ENCODE measurements around the gene SYNGR3. TPM values are rescaled to one million over a fixed set of nuclear protein-coding genes. Genes with fewer than 3 reads are reported as not detected.
A peak's percentile ranks its signal among the peaks of the same experiment; 100 is the strongest.

Gene SYNGR3
- total RNA-seq, 2 experiments from 2014 or later, result 11.9 to 12.4 TPM

GRCh38 chr16:1973461-1974156 is 16.2 kb upstream of the SYNGR3 start:
- POLR2A ChIA-PET, result interaction anchor here (1.0 kb wide), 1 partner anchor 8 kb away, joined by 4 read pairs; the partner anchor contains the start of gene RPS2
- no peak for DNase-seq
- no peaks in the 10 kb centered on the region for H3K27me3 Mint-ChIP-seq
- H3K4me1 Mint-ChIP-seq (ENCODE audit: low read depth), result peaks cover 20% of the 10 kb centered on the region
- no peaks in the 10 kb centered on the region for H3K9me3 Mint-ChIP-seq
- intact Hi-C loops (cut with micrococcal nuclease), result no loop called here
- CTCF ChIA-PET, result no interaction called here
- peak overlapping the region; percentile 20 for H3K4me3 Mint-ChIP-seq
- no peak overlapping the region for H3K27ac Mint-ChIP-seq
- peaks cover 35% of the 10 kb centered on the region for H3K36me3 Mint-ChIP-seq

GRCh38 chr16:1974157-1975070 is 15.4 kb upstream of the SYNGR3 start:
- H3K27me3 Mint-ChIP-seq, result no peaks in the 10 kb centered on the region
- CTCF ChIA-PET, result no interaction called here
- H3K4me1 Mint-ChIP-seq (ENCODE audit: low read depth), result peaks cover 20% of the 10 kb centered on the region
- no peak overlapping the region for H3K4me3 Mint-ChIP-seq
- peaks cover 38% of the 10 kb centered on the region for H3K36me3 Mint-ChIP-seq
- no peaks in the 10 kb centered on the region for H3K9me3 Mint-ChIP-seq
- intact Hi-C loops (cut with micrococcal nuclease), result no loop called here
- POLR2A ChIA-PET, result interaction anchor here (0.8 to 1.0 kb wide), 2 partner anchors 9 to 10 kb away, joined by 3 to 4 read pairs; partner anchors contain the start of gene RPS2
- no peak for DNase-seq
- no peak overlapping the region for H3K27ac Mint-ChIP-seq

- Mint-ChIP-seq H3K27me3 (peaks cover 3% of the 10 kb centered on the region), H3K27ac (no peak overlapping the region), H3K4me3 (no peak overlapping the region), H3K9me3 (no peaks in the 10 kb centered on the region), H3K4me1 (ENCODE audit: low read depth) (peaks cover 20% of the 10 kb centered on the region), H3K36me3 (peaks cover 39% of the 10 kb centered on the region)
- intact Hi-C loops (cut with micrococcal nuclease), result no loop called here
- ChIA-PET CTCF (no interaction called here), POLR2A (interaction anchor here (0.8 to 1.8 kb wide), 2 partner anchors 11 kb away, joined by 3 to 9 read pairs; partner anchors contain the start of gene RPS2)
- DNase-seq, result no peak
These were observed 14.1 kb upstream of the SYNGR3 start for GRCh38 chr16:1975432-1976215.

GRCh38 chr16:1976216-1976520 is 13.6 kb upstream of the SYNGR3 start:
- CTCF ChIA-PET, result no interaction called here
- Mint-ChIP-seq H3K9me3 (no peaks in the 10 kb centered on the region), H3K4me1 (ENCODE audit: low read depth) (peaks cover 15% of the 10 kb centered on the region), H3K36me3 (peaks cover 39% of the 10 kb centered on the region), H3K27ac (no peak overlapping the region), H3K27me3 (peaks cover 9% of the 10 kb centered on the region), H3K4me3 (no peak overlapping the region)
- POLR2A ChIA-PET, result interaction anchor here (1.8 kb wide), 1 partner anchor 12 kb away, joined by 9 read pairs; the partner anchor contains the start of gene RPS2
- no peak for DNase-seq
- intact Hi-C loops (cut with micrococcal nuclease), result no loop called here

- intact Hi-C loops (cut with micrococcal nuclease), result no loop called here
- H3K9me3 Mint-ChIP-seq, result no peaks in the 10 kb centered on the region
- ChIA-PET POLR2A (interaction anchor here (1.8 kb wide), 1 partner anchor 13 kb away, joined by 9 read pairs; the partner anchor contains the start of gene RPS2), CTCF (interaction anchor here (1.2 kb wide), 1 partner anchor 11 kb away, joined by 3 read pairs; no protein-coding TSS in a partner anchor)
- H3K4me1 Mint-ChIP-seq (ENCODE audit: low read depth), result peaks cover 7% of the 10 kb centered on the region
- no peak overlapping the region for H3K4me3 Mint-ChIP-seq
- H3K27me3 Mint-ChIP-seq, result peaks cover 15% of the 10 kb centered on the region
- DNase-seq, result no peak
- H3K36me3 Mint-ChIP-seq, result peaks cover 32% of the 10 kb centered on the region
- H3K27ac Mint-ChIP-seq, result no peak overlapping the region
These were observed 12.6 kb upstream of the SYNGR3 start for GRCh38 chr16:1976951-1977874.

- H3K9me3 Mint-ChIP-seq, result no peaks in the 10 kb centered on the region
- CTCF ChIA-PET, result interaction anchor here (1.2 kb wide), 1 partner anchor 10 kb away, joined by 3 read pairs; no protein-coding TSS in a partner anchor
- H3K4me3 Mint-ChIP-seq, result no peak overlapping the region
- H3K27me3 Mint-ChIP-seq, result peaks cover 21% of the 10 kb centered on the region
- intact Hi-C loops (cut with micrococcal nuclease), result no loop called here
- DNase-seq, result no peak
- H3K27ac Mint-ChIP-seq, result no peak overlapping the region
- H3K4me1 Mint-ChIP-seq (ENCODE audit: low read depth), result peaks cover 5% of the 10 kb centered on the region
- H3K36me3 Mint-ChIP-seq, result peaks cover 30% of the 10 kb centered on the region
- POLR2A ChIA-PET, result no interaction called here
These were observed 11.9 kb upstream of the SYNGR3 start for GRCh38 chr16:1977875-1978268.

- POLR2A ChIA-PET, result interaction anchor here (1.2 kb wide), 1 partner anchor 14 kb away, joined by 4 read pairs; the partner anchor contains the start of gene RPS2
- Mint-ChIP-seq H3K27me3 (peaks cover 26% of the 10 kb centered on the region), H3K4me3 (no peak overlapping the region), H3K27ac (no peak overlapping the region), H3K4me1 (ENCODE audit: low read depth) (peaks cover 4% of the 10 kb centered on the region), H3K36me3 (peaks cover 29% of the 10 kb centered on the region), H3K9me3 (no peaks in the 10 kb centered on the region)
- intact Hi-C loops (cut with micrococcal nuclease), result no loop called here
- CTCF ChIA-PET, result interaction anchor here (1.2 kb wide), 1 partner anchor 9 kb away, joined by 3 read pairs; no protein-coding TSS in a partner anchor
- DNase-seq, result no peak
These were observed 11.2 kb upstream of the SYNGR3 start for GRCh38 chr16:1978476-1979120.

GRCh38 chr16:1979271-1980029 is 10.3 kb upstream of the SYNGR3 start:
- Mint-ChIP-seq H3K27me3 (peaks cover 26% of the 10 kb centered on the region), H3K4me1 (ENCODE audit: low read depth) (peaks cover 4% of the 10 kb centered on the region), H3K27ac (no peak overlapping the region), H3K36me3 (peaks cover 29% of the 10 kb centered on the region), H3K4me3 (no peak overlapping the region), H3K9me3 (no peaks in the 10 kb centered on the region)
- ChIA-PET CTCF (interaction anchor here (1.3 kb wide), 1 partner anchor 160 kb away, joined by 3 read pairs; no protein-coding TSS in a partner anchor), POLR2A (interaction anchor here (1.2 kb wide), 1 partner anchor 15 kb away, joined by 4 read pairs; the partner anchor contains the start of gene RPS2)
- intact Hi-C loops (cut with micrococcal nuclease), result no loop called here
- peak; percentile 51 for DNase-seq

GRCh38 chr16:1980030-1980769 is 9.6 kb upstream of the SYNGR3 start:
- ChIA-PET POLR2A (interaction anchor here (3.2 kb wide), 1 partner anchor 9 kb away, joined by 15 read pairs; the partner anchor contains the start of gene TBL3), CTCF (interaction anchor here (1.3 kb wide), 1 partner anchor 160 kb away, joined by 3 read pairs; no protein-coding TSS in a partner anchor)
- peaks cover 26% of the 10 kb centered on the region for H3K27me3 Mint-ChIP-seq
- H3K9me3 Mint-ChIP-seq, result no peaks in the 10 kb centered on the region
- no peak overlapping the region for H3K4me3 Mint-ChIP-seq
- no peak overlapping the region for H3K27ac Mint-ChIP-seq
- peaks cover 22% of the 10 kb centered on the region for H3K36me3 Mint-ChIP-seq
- intact Hi-C loops (cut with micrococcal nuclease), result no loop called here
- peaks cover 12% of the 10 kb centered on the region for H3K4me1 Mint-ChIP-seq (ENCODE audit: low read depth)
- no peak for DNase-seq

Data from activated CD4-positive, alpha-beta memory T cell treated with anti-CD3 and anti-CD28 coated beads for 36 hours (primary cell).